SH-SY5Y (cell line): Measurements from ENCODE around the gene SLC35F5.

ENCODE experiments used
- GATA2 ChIP-seq: IDR thresholded peaks from 2 replicates; pipeline ENCODE4 v1.6.1; 2011; ENCODE audit warnings: mild to moderate bottlenecking, low read depth, low read length
- GATA3 ChIP-seq: IDR thresholded peaks from 2 replicates; pipeline ENCODE4 v1.6.1; 2011; ENCODE audit warnings: low read depth, mild to moderate bottlenecking, low read length, moderate library complexity

- no peak for TF ChIP-seq GATA2
- TF ChIP-seq GATA3, result no peak
Observed at GRCh38 chr2:113777371-113777770, 20.9 kb upstream of the SLC35F5 start.
